Prostate gland (tissue), 2 donors: Measurements from ENCODE around the gene ABCG1.

Experiments used
- CTCF ChIP-seq, 4 experiments: fragments of 200-600 bp in 2 of 4; fragments of 450-650 bp in 2 of 4; sonication (generic) in 2 of 4; IDR thresholded peaks; 1 replicate in 3 of 4; 2 replicates in 1 of 4; pipeline ENCODE4 v1.5.1; 2016 to 2019; ENCODE audit warnings: antibody characterized with exemption in 4 of 4, mild to moderate bottlenecking in 2 of 4, moderate library complexity in 2 of 4
- POLR2AphosphoS5 ChIP-seq: sonication (generic); formaldehyde crosslinking; IDR thresholded peaks from one replicate; pipeline ENCODE4 v1.6.1; 2017; ENCODE audit warnings: antibody characterized with exemption

- TF ChIP-seq CTCF (IDR thresholded peaks at IDR 0.05) (no peak), POLR2AphosphoS5 (no peak)
Observed at GRCh38 chr21:42248783-42249597, 30.1 kb downstream of the ABCG1 start.
